NCI-H345 (cell line): ENCODE data around the gene BCL11A.

Experiments
- DNase-seq: peaks from one replicate; lab custom pipeline; 2025; lab: John Stamatoyannopoulos, UW

BCL11A gene

DNA sequence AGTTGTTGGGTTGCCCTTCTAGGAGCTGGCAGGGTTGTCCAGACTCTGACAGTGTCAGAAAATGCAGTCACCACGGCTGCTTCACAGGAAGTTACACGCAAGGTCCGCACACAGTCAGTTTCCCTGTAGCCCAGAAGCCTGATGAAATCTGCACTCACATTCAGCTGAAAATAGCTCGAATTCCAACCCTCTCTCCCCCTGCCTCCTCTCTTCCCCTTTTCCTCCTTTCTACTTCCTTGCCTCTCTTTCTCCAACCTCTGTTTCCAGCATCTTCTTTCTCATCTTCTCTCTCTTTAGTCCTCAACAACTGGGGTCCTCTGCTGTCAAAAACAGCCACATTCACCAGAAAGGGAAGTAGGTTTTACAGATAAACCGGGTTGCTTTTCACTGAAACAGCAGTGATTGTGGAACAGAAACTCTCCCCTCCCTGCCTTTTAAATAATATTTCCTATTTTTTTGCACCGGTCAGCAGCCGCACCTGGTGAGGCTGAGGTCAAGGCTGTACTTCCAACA, 69.3 kb downstream of the BCL11A start:
- no peak for DNase-seq

DNA sequence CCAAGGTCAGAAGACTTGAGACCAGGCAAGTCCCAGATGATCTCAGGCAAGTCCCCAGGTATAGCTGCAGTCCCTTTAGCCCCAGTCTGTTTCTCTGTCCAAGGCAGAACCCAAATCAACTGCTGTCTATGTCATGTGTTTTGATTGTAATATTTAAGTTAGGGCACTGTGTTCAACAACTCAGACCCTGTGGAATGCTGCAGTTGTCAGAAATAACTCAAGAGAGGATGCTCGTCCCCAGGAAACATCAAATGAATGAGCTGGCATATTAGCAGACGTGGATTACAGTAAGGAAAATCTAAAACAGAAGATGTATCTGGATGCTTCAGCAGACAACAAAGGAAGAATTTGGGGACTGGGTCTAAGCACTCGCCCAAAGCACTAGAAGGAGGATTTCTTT, 70.1 kb downstream of the BCL11A start:
- no peak for DNase-seq

GRCh38 chr2:60482222-60482621, 71.2 kb downstream of the BCL11A start:
- DNase-seq, result no peak

DNA sequence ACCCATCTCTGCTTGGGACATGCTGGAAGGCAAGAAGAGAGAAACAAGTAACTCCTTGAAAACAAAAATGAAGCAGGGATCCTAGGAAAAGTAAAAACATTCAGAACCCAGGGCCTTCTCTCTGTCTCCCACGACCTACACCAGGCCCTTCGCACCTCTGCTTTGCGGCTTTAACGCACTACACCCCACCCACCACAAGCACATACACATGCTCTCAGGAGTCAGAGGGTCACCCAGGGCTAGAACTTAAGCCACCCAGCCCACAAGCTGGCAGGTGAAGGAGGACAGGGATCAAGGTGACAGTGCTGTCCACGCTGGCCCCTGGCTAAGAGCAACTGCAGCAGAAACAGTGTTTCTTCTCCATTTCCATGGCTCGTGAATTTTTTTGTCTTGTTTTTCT, 72.2 kb downstream of the BCL11A start:
- no peak for DNase-seq

DNA sequence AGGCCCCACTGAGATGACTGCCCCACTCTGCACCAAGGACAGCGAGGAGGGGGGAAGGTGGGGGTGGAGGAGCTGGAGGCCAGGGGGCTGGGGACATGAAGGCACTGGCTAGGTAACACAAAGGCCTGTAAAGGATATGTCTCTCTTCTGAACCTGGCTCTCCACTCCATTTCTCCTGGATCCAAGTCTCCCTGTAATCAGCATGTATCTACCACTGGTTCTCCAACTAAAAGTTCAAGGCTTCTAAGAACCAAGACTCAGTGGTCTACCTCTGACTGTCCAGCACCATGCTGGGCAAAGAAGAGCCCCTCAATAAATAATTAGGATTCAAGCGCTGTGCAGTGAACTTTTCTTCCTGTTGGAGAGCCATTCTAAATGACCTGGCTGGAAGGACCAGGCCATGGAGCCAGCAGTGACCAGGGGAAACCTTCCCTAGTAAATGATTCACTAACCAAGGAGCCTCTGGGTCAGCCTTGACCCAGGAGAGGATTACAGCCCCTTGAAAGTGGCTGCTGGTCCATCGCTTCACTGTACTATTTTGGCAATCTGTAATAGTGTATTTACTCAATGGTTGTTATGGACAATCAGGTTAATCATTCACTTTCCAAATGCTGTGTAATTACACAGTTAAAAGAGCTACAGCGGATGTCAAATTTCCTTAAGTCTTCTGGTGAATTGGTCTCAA, 73.2 kb downstream of the BCL11A start:
- DNase-seq, result no peak

DNA sequence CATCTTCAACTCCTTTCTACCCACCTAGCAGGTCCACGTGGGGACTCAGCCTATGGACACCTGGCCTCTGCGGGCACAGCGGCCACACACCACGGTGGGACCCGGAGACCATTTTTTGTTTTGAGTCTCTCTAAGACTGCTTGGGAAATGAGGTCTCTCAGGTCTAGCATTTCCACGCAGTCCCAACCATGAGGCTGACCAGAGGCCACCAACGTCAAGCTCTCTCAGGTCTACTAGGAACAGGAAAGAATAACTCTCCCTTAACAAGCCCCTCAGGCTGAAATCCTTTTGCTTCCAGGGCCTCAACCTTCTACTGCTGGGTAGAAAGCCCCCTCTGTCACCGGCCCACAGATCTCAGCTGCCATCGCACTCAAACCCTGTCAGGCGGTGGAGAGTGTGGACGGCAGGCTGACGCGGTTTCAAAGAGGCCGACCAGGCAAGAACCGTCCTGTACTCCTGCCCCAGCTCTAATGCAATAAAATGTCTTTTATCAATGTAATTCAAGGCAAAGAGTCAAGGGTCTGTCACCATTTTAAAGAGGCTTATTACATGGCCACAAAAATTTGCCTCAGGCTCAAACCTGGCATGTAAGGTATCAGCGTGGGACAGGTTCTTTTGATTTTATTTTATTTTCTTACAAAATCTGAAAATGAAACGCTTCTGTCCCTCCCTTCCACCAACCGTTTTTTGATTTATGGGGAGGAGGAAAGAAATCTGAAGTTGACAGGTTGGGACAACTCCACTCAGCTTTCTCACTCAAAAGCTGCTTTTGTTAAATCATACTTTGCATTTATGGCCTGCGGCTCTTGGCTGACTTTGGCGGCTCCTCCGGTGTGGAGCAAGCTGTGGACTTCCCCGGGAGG, 74.0 kb downstream of the BCL11A start:
- DNase-seq, result no peak

- no peak for DNase-seq
Observed at GRCh38 chr2:60478660-60479059, 74.8 kb downstream of the BCL11A start.

GRCh38 chr2:60476206-60476954, 77.1 kb downstream of the BCL11A start:
- DNase-seq, result peak; percentile 49

GRCh38 chr2:60475123-60475830, 78.2 kb downstream of the BCL11A start:
- no peak for DNase-seq

DNA sequence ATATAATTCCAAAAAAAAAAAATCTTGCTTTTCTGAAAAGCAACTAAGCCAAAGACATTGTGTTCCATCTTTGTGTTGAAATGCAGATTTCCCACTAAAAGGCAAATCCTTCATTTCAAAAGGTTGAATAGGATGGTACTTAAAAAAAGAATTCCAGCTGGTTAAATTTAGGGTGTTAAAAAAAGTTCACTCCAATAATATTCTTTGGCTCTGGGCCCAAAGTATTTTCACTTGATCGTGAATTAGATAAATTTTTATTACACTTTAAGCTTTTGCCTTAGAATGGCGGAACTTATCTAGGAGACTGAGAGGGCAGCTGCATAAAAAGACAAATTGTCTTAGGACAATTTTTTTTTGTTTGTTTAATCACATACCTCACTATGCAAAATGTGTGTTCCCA, 79.2 kb downstream of the BCL11A start:
- no peak for DNase-seq

DNA sequence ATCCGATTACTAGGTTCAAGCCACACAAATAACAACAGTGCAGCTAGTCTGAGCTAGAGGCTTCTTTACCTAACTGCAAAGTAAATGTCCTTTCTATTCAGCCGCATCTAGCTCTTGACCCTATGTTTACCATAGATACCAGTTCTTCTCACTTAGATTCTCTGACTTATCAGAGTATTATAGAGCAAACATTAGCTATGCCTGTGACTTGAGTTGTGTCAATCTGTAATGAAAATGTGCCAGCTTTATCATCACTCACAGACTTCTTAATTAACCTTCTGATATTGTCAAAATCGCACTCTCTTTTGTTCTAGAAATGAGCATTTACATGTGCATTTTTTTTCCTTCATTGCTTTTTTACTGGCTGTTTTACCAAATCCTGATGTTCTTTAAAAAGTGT, 79.9 kb downstream of the BCL11A start:
- no peak for DNase-seq

- no peak for DNase-seq
Observed at GRCh38 chr2:60472663-60473289, 80.7 kb downstream of the BCL11A start.

- no peak for DNase-seq
Observed at GRCh38 chr2:60472041-60472440, 81.4 kb downstream of the BCL11A start.

- DNase-seq, result peak; percentile 22
Observed at GRCh38 chr2:60470340-60470739, 83.1 kb downstream of the BCL11A start.

DNA sequence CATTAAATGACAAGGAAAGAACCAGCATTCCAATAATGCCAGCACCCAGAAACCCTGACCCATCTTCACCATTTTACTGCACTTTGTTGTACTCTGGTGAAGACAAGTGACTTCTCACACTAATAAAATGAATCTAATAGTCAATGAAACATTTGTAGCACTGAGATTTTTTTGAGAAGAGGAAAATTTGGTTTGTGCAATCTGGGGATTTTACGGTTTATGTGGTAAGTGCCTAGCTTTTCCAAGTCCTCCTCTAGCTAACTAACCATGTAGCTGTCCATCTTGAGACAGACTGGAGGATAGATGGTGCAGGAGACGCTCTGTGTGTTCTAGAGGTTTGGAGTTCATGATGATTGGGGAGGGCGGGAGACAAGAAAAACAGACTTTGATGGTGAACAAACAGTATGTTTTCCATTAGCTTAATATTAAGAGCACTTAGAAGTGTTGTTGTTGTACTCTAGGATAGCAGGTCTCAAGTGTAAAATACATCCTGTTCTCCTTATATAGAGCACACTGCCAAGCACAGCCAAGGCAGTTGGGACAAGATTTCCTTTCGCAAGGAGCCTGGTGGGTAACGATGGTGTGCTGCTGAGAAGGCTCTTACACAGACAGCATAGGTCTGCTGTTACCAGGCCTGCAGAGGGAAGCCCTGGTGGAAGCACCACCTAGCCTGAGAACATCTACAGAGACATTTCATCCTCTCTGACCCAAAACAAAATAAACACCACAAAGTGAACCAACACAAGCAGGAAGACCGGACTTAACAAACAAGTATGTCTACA, 83.7 kb downstream of the BCL11A start:
- no peak for DNase-seq

DNA sequence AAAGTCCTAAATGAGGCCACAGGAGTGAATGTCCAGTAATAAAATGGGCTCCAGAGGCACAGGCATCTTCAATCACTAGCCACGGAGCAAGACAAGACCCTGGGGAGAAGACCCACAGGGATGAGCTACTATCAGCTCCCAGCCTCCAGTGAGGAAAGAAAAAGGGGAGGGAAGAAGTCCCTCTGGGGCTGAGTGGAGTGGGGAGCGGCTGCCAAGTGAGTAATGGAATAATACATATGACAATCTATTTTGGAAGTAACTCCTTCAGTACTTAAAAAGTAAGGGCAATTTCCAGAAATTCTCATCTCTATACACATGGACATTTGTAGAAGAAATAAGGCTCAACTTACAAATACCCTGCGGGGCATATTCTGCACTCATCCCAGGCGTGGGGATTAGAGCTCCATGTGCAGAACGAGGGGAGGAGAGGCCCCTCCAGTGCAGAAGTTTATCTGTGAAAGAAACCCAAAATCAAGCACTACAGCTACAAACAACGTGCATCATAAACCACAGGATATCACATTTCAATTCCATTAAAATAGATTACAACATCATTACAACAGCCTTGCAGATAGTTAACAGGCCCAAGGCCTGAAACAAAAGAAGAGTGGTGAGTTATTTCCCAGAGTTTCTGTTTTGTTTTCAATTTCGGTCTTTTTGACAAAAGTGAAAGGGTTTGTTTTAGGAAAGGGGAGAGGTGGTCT, 84.9 kb downstream of the BCL11A start:
- DNase-seq, result no peak

DNA sequence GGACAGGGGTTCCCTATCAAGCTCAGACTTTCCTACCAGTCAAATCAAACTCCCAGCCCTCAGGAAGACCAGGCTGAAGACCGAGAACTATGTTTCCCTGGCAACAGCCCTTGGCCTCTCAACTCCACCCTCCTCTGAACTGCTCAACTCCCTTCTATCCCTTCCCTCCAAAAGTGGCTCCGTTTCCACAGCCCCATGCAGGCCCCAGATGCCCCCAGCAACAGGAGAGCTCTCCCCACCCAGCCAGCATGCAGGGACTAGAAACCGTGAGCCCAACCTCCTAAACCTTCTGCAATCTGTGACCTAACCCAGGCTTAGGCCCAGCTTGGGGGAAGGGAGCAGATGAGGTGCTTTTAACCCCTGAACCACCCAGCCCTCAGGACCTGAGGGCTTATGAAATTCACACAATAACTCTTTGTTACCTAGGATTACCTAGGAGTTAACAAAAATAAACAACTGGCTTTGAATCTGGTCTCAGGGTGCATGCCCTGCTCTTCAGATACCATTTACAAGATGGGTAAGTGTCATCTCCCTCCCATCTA, 87.2 kb downstream of the BCL11A start:
- no peak for DNase-seq

- DNase-seq, result no peak
Observed at GRCh38 chr2:60465736-60466135, 87.7 kb downstream of the BCL11A start.

- DNase-seq, result peak; percentile 16
Observed at GRCh38 chr2:60463249-60463648, 90.2 kb downstream of the BCL11A start.
